DMS53 treated with DMSO at 0.1 percent for 48 hours (cell line): ENCODE measurements around the gene COL8A2.

ENCODE experiments used
- DNase-seq: peaks from one replicate; lab custom pipeline; 2025; ENCODE audit not compliant: unreplicated experiment; lab: John Stamatoyannopoulos, UW

COL8A2 gene

GRCh38 chr1:36157973-36158826 lies 33.2 kb upstream of the COL8A2 start:
- DNase-seq: no peak

GRCh38 chr1:36157115-36157903 lies 32.3 kb upstream of the COL8A2 start:
- no peak for DNase-seq

GRCh38 chr1:36156329-36157114 lies 31.5 kb upstream of the COL8A2 start:
- peak; percentile 28 for DNase-seq

GRCh38 chr1:36155408-36156328 lies 30.6 kb upstream of the COL8A2 start, which contains the start of gene MAP7D1:
Gene MAP7D1, plus strand, starts transcription at chr1:36156160. Its CDS starts 258 bp downstream, at chr1:36156418.
- DNase-seq: peak; percentile 41

GRCh38 chr1:36154765-36155407 lies 29.9 kb upstream of the COL8A2 start:
- no peak for DNase-seq

- no peak for DNase-seq
Observed at GRCh38 chr1:36154335-36154734, 29.3 kb upstream of the COL8A2 start.

- no peak for DNase-seq
Observed at GRCh38 chr1:36153476-36153875, 28.5 kb upstream of the COL8A2 start.

GRCh38 chr1:36151845-36152203 lies 26.8 kb upstream of the COL8A2 start:
- DNase-seq: no peak

GRCh38 chr1:36151134-36151844 lies 26.3 kb upstream of the COL8A2 start:
- DNase-seq: no peak

GRCh38 chr1:36150296-36151133 lies 25.5 kb upstream of the COL8A2 start:
- DNase-seq: peak; percentile 94

GRCh38 chr1:36149973-36150295 lies 24.9 kb upstream of the COL8A2 start:
- DNase-seq: no peak

GRCh38 chr1:36149237-36149972 lies 24.4 kb upstream of the COL8A2 start, which contains the start of gene TRAPPC3:
Gene TRAPPC3, minus strand, starts transcription at chr1:36149486. Its CDS starts 108 bp downstream, at chr1:36149378.
- peak; percentile 99 for DNase-seq

GRCh38 chr1:36148821-36149236 lies 23.8 kb upstream of the COL8A2 start:
- no peak for DNase-seq

GRCh38 chr1:36144413-36144812 lies 19.4 kb upstream of the COL8A2 start:
- DNase-seq: no peak

- no peak for DNase-seq
Observed at GRCh38 chr1:36143424-36143823, 18.4 kb upstream of the COL8A2 start.

GRCh38 chr1:36142121-36142520 lies 17.1 kb upstream of the COL8A2 start:
- DNase-seq: no peak

GRCh38 chr1:36139521-36139920 lies 14.5 kb upstream of the COL8A2 start:
- no peak for DNase-seq

- DNase-seq: no peak
Observed at GRCh38 chr1:36137776-36138175, 12.8 kb upstream of the COL8A2 start.
